ENCODE measurements around the gene TBC1D14.
A peak's percentile ranks its signal among the peaks of the same experiment; 100 is the strongest.

TBC1D14 gene

DNA sequence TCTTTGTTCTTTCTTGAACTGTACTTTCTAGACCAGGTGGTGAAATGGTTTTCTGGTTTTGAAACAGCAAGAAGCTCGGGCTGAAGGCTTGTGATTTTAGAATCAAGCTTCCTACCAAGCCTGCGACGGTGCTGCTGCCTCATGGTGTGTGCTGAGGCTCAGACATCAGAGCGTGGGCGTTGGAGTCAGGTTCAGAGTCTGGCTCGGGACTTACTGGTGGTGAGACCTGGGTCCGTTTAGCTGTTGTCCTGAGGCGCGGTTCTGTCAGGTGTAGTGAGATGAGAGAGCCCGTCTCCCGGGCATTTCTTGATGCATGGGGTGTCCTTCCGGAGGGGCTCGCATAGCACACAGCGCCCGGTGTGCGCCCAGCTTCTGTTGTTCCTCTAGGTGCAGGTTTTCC is 113.9 kb downstream of the TBC1D14 start:
- no peak for DNase-seq (ENCODE audit: low read depth)

DNA sequence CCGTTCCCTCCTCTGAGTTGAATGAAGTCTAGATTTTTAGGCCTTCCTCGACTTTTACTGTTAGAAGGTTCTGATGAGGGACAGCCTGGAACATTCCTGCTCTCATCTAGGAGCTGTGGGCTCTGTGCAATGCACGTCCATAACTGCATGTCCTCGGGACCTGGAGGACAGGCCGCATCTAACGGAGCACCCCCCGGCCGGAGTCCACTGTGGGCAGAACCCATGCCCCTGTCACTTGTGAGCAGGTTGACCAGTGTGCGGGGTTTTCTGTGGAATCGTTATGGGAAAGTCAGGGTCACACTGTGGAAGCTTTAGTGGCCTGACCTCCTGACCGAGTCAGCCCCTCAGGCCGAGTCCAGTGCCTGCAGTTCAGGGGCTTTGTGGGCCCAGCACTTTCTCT is 114.3 kb downstream of the TBC1D14 start:
- DNase-seq (ENCODE audit: low read depth), result no peak

DNA sequence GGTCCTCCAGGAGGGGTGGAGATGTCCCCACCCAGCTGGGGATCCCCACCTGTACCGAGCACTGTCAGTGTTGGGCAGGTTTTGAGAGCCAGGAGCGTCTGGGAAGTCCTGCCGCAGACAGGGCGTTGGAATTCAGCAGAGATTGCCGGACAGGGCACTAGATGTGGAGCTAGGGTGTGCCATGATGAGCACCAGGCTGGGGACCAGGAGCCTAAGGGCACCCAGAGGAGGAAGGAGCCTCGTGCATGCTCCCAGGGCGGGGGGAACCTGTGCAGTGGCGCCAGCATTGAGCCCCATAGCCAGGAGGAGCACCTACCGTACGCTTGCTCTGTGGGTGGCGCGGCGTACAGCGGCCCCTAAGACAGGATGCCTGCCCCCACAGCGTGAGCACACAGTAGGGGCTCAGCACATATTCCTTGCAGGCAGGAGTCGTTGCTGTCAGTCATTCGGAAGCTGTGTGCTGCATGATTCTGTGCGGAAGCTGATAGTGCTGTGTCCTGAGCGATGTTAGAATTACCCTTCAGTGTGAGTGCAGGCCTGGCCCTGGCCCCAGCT is 114.8 kb downstream of the TBC1D14 start:
- no peak for DNase-seq (ENCODE audit: low read depth)

DNA sequence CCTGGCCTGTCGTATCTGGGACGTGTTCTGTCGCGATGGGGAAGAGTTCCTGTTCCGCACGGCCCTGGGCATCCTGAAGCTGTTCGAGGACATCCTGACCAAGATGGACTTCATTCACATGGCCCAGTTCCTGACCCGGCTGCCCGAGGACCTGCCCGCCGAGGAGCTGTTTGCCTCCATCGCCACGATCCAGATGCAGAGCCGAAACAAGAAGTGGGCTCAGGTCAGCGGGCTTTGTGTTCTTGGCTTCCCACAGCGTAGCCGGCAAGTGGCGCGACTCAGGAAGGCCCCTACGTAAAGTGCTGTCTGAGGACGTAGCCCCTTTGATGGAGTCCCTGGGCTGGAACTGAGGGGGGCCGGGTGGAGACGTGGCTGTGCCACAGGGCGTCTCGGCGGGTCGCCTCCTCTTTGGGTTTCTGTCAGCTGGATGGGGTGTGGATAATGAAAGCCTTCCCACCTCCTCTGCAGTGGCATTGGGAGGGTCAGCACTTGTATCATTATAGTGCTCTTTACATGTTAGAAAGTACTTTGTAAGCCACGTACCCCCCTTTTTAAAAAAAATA is 115.5 kb downstream of the TBC1D14 start:
- no peak for DNase-seq (ENCODE audit: low read depth)

DNA sequence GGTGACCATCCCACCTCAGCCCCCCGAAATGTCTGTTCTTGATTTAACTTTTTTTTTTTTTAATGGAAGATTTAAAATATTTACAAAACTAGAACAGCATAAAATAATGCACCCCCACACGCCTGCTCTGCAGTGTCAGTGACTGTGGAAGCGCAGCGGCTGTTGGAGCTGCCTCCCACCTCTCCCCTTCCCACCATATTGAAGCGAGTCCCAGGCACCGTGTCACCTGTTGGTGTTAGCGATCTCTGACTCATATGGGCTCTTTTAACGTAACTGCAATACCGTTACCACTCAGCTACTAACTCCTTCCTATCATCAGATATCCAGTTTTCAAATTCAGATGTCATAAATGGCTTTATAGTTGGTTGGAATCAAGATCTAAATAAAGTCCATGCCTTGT is 116.5 kb downstream of the TBC1D14 start:
- DNase-seq (ENCODE audit: low read depth), result no peak

DNA sequence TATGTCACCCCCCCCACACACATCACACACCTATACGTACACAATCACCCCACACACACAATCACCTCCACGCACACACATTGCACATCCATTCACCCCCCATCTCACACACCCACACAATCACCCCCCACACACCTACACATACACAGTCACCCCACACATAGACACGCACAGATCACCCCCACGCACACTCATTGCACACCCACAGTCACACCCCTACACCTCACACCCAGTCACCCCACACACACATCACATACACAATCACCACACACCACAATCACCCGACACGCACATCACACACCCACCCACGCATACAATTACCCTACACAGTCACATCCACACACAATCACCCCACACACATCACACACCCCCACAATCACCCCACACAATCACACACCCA is 117.7 kb downstream of the TBC1D14 start:
- DNase-seq (ENCODE audit: low read depth), result no peak

DNA sequence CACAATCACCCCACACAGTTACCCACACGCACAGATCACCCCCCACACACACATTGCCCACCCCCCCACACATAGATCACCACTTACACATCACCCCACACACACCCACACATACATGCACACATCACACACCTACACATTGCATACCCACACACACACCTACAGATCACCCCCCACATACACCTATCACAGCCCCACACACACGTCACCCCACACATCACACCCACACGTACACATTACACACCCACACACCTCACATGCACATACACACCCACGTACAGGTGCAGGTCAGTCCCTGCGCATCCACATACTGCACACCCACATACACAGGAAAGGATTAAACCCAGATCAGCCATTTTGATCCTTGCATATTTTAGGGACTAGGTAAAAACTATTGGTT is 118.3 kb downstream of the TBC1D14 start:
- DNase-seq (ENCODE audit: low read depth), result no peak

DNA sequence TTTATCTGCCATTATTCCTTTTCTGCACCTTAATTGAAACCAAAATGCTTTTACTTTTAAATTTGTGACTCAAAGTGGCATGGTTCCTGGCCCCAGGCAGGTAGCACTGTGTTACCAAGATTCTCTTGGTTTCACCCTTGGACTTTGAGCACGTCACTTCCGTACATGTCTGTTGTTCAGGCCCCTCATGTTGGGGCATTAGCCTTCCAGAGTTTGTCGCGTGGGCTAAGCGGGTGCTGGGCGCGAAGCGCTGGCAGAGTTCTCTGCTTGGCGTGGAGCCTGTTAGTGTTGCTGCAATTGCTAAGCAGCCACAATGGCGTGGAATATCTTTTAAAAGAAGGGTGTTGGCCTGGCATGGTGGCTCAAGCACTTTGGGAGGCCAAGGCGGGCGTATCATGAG is 119.6 kb downstream of the TBC1D14 start:
- no peak for DNase-seq (ENCODE audit: low read depth)

DNA sequence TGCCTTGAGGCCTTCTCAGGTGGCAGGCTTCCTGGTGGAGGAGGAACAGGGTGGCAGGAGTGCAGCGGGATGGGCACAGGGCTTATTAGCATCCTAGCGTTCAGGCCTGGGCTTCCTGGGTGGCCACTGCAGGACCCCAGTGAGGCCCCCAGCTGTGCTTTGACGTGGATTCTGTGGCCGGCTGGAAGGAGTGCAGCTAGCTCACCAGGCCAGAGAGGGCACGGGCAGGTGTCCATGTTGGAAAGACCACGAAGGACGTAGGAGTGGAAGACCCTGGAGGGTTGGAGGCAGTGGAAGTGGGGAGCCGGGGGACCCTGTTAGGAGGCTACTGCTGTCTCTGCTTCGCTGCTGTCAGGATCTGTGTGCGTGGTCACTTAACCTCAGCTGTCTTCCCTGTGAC is 120.3 kb downstream of the TBC1D14 start:
- DNase-seq (ENCODE audit: low read depth), result no peak

DNA sequence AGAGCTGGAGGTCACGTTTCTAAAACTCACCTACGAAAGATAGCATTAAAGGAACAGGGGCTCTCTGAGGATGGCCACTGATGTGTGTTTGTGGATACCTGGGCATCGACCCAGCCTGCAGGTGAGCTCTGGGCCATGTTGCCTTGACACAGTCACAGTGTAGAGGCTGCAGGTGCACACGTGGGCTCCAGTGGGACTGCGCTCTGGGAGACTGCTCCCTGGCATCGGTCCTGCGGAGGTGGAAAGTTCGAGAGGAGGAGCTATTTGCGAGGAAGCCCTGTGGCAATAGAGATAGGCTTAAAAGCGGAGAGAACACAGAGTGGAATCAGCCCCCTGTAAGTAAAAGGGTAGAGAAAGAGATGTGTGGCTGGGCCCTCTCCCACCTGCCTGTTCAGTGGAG is 121.2 kb downstream of the TBC1D14 start:
- DNase-seq (ENCODE audit: low read depth), result no peak

DNA sequence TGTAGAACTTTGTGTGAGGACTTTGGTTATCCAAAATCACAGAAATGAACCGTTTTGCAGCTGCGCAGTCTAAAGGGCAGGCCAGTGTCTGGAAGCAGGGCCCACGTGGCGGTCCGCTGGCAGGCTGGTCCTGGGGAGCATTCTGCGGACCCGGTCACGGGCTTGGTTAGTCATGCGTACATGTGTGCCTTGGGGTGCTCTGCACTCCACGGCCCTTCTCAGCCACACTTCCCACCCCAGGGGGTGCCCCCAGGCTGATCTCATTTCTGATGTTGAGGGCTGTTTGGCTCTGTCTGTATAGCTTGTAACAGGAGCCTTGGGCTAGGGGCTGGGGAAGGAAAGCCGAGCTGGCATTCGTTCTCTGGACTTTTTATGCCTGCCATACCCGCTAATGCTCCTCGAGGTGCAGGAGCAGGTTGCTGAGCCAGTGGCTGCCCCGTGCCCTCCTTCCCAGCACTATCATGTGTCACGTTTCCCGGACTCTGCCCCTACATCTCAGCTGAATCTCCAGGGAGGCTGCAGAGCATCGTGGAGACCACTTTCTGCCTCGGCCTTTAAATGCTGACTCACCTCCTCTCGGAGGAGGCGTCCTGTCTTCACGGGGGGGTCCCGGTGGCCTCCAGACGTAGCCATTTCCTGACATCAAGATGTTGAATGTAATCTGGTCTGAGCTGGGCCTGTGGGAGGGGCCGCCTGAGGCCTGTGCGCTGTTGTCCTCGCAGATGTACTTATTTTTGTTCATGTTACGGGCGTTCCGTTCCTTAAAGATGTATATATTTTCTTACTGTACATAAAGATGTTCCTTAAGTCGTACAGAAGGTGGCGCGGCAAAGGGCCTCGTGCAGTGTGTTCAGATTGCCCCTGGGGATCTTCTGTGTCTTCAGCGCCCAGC is 122.2 kb downstream of the TBC1D14 start:
- no peak for DNase-seq (ENCODE audit: low read depth)

DNA sequence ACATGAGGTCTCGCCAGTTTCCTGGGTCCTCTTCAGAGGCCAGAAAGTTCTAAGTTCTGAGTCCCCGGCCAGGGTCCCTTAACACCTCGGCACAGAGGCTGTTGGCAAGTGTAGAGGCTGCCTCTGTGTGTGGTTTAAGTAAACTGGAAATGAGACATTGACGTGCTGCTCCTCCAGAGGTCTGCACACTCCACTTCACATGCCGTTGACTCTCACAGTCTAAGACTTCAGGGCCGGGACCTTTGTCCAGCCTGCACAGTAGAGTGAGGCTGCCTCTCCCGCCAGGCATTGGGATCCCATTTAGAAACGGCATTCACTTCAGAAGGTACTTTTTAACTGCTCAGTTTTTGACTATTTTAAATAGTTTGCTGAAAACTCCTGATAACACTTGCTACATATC is 123.0 kb downstream of the TBC1D14 start:
- no peak for DNase-seq (ENCODE audit: low read depth)

DNA sequence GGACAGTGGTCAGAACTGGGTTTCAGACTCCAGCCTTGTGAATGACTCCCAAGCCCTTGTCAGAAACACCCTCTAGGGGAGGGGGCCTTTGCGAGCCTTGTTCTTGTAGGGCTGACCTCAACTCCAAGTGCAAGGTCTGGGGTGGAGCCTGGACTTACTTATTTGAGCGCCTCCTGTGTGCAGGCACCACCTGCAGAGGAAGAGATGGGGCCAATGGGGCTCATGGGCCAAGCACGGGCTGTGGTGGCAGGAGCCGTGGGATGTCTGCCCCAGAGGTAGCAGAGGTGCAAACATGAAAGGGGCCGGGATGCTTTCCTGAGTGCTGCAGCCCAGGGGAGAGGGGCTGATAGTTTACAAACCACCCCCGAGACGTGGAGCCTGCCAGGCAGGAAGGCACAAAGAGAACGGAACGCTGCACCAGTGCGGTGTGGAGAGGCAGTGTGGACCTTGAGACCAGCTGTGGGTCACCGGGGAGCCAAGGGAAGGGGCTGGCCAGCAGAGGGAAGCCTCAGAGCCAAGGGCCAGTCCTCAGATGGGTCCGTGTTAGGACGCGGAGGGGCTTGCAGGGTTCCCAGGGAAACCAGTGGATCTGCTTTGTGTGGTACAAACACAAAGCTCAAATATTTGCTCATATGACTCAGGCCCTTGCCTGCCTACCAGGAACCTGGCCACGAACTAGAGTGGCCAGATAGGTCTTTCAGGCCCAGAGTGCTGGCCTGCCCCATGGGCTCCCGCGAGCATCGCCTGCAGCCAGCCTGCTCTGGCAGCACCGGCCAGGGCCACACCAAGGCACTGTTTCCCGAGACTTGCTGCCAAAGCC is 124.8 kb downstream of the TBC1D14 start:
- DNase-seq (ENCODE audit: low read depth), result no peak

DNA sequence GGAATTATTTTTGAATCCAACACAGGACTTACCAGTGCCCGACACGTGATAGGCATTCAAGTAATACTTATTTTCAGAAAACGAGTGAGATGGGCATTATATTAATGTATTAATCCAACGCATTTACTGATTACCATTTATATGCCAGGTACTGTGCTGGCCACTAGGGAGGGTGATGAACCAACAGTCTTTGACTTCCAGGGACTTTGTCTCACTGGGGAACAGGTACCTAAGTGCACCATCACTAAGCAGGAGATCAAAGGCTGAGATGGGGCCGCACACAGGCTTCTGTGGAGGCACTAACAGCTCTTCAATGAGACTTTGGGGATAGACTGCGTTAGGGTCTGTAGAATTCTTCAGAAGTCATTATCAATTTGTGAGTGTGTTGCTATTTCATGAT is 127.8 kb downstream of the TBC1D14 start:
- no peak for DNase-seq (ENCODE audit: low read depth)

DNA sequence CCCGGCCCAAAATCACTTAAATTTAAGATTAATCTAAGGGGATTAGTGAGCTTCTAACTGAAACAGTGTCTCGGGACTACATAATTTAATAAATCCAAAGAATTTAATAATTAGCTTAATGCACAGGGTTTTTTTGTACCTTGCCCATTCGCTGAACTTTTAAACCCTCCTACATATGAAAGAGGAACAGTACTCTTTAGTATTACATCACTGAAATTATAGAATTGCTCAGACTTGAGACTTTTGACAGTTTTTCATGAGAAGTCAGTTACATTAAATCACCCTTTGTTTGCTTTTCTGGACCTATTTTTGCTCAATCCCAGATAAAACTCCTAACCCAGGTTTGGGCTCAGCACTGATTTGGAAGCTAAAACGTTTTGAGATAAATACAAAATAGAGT is 131.1 kb downstream of the TBC1D14 start:
- no peak for DNase-seq (ENCODE audit: low read depth)

DNA sequence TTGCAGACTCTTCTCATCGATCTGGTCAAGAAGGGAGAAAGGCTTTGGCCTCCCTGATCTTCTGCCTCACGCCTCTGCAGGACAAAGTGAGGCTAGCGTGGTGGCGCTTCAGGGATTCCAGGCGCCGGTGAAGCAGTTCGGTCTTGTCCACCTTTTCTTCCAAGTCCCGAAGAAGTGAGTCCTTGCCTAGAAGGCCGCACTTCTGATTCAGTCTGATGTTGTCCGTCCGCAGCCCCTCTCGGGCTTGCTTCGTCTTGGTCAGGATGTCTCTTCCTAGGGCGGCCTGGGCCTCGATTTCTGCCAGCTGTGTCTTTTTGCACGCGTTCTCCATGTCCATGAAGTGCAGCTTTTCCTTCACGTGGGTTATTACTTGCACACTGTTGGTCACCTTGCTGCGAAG is 131.6 kb downstream of the TBC1D14 start:
- DNase-seq (ENCODE audit: low read depth), result no peak

DNA sequence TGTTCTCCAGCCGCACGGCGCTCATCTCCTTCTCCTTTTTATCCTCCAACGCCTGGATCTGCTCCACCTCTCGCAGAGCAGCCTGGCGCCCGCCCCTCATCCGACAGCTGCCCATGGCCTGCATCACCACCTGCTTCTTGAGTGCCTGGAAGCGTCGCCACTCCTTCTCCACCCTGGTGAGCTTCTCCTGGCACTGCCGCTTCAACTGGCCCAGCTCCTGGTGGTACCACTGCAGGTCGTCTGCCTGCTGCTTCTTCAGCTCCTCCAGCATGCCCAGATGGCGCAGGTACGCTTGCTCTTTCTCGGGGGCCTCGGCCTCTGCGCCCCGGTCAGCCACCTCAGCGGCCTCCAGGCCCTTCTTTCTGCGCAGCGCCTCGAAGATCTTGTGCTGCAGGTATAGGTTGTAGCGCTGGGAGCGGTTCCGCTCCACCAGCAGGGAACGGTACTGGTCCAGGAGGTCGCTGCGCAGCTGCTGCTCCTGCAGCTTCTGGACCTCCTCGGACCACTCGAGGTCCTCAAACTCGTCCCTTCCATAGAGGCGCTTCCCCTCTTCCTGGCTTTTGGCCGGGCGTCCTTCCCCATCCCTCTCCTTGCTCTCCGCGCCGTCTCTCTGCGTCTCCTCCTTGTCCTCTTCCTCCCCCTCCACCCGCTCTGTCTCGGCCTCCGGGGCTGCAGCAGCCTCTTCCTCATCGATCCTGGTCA is 132.3 kb downstream of the TBC1D14 start:
- DNase-seq (ENCODE audit: low read depth), result no peak

DNA sequence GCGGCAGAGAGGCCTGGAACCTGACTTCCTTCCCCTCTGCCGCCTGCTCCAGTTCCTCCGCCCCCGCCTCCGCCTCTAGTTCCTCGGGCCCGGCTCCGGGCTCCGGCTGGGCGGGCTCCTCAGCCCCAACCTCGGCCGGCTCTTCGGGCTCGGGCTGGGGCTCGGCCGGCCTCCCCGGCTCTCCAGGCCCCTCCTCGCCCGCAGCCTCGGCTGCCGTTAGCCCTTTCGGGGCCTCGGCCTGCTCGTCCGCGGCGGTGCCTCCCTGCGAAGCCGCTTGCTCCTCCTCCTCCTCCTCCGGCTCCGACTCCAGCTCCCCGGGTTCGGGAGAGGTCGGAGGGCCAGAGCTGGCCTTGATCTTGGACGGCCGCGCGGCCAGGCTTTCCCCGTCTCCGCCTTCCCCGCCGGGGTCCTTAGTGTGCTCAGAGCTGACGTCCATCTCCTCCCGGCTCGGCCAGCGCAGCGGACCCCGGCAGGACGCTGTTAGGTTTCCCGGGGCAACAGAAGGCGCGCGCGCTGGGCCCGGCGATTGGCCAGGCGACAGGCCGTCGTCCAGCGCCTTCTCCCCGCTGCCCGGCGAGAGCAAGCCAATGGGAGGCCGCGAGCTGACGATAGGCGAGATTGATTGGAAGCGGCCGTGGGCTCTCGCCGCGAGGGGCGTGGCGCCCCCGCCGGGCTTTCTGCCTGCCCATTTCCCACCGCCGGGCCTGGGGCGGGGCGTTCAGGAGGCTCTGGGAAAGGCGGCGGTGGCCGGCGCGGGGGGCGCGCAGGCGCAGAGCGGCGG is 133.1 kb downstream of the TBC1D14 start:
- DNase-seq (ENCODE audit: low read depth), result peak; percentile 91

DNA sequence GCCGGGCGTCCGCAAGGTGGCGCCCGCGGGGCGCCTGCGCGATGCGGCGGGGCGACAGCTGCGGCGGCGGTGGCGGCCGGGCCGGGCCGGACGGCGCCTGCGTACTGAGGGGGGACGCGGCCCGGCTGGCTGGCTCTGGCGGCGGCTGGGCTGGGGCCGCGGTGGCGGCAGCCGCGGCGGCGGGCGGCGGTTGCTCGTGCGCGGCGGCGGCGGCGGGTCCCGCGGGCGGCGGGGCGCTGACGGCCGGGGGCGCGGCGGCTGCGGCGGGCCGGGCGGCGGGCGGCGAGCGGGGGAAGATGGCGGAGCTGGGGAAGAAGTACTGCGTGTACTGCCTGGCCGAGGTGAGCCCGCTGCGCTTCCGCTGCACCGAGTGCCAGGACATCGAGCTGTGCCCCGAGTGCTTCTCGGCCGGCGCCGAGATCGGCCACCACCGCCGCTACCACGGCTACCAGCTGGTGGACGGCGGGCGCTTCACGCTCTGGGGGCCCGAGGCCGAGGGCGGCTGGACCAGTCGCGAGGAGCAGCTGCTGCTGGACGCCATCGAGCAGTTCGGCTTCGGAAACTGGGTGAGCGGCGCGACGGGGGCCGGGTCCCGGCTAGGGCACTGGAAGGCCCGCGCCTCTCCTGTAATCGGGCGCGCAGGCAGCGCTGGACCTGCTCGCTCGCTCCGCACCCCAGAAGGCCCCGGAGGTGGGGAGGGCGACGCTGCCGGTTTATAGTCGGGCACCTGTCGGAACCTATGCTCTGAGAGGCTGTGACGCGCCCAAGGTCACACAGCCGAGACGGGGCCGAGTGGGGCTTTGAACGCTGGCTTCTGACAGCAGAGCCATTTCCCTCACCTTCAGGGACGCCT is 133.9 kb downstream of the TBC1D14 start, which contains the start of gene TADA2B:
Gene TADA2B, plus strand, starts transcription at position 89 of the 853 bp plus-strand sequence. Its CDS starts 208 bp downstream, at position 297.
- DNase-seq (ENCODE audit: low read depth), result peak; percentile 35
